Measurements from ENCODE around the gene MIOX. TPM values are rescaled to one million over a fixed set of nuclear protein-coding genes. Genes with fewer than 3 reads are reported as not detected.

MIOX gene
- total RNA-seq, 1 experiment from 2014 or later = 1.4 TPM

DNA sequence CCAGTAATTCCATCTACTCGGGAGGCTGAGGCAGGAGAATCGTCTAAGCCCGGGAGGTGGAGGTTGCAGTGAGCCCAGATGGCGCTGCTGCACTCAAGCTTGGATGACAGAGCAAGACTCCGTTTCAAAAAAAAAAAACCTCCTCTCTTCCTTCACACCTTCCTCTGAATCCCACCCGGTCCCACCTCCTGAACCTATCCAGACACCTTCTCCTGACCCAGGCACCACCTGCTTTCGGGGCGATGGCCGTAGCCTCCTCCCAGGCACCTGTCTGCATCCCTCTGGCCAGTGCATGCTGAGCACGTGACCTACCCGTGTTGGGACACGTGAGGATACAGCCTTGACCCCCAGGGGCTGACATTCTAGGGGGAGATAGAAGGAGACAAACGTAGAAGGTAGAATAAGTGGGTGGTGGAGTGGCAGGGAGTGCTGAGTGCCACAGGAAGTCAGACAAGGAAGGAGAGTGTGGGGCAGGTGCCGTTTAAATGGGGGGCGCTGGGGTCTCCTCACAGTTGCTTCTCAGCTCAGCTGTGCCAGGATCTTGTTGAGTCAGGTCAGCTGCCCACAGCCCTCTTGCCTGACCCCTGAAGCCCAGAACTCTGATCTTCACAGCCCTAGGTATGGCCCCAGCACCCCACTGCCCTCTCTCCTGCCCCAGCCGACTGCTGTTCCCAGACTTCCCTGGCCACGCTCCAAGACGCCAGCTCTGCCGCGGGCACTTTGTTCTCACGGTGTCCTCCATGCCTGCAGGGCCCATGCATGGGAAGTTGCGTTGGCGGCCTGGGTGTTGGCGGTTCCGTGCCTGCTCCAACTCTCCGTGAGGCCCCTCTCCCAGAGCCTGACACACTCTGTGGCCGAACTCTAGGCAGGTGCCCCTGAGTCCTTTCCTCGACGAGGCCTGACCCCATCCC lies 1.2 kb upstream of the MIOX start:
- Histone ChIP-seq H3K27ac (ENCODE audit: insufficient read length, low read depth, low read length) (no peak overlapping the region), H3K79me1 (ENCODE audit: insufficient read depth, low read depth, low read length, poor library complexity, severe bottlenecking) (no peaks in the 10 kb centered on the region), H3K4me1 (ENCODE audit: insufficient read depth, low read length) (no peaks in the 10 kb centered on the region), H3K4ac (ENCODE audit: low read depth, low read length) (no peak overlapping the region), H4K20me1 (ENCODE audit: control insufficient read depth, insufficient read depth, insufficient read length) (no peaks in the 10 kb centered on the region), H3K56ac (ENCODE audit: insufficient read length, low read depth, low read length) (no peak overlapping the region), H2AFZ (ENCODE audit: low read length) (no peak overlapping the region), H3K27me3 (ENCODE audit: insufficient read depth, low read length) (peaks cover under 1% of the 10 kb centered on the region; the same call in 1 of the 2 replicates), H2AK5ac (ENCODE audit: insufficient read length, low read length) (no peak overlapping the region), H3K18ac (ENCODE audit: insufficient read length, low read depth, low read length) (no peak overlapping the region), H3K9me3 (ENCODE audit: control insufficient read depth, low read depth, low read length) (no peaks in the 10 kb centered on the region), H2BK12ac (ENCODE audit: insufficient read length, low read depth, low read length) (no peak overlapping the region), H3K23ac (ENCODE audit: insufficient read length, low read depth, low read length) (no peak overlapping the region), H3K4me2 (ENCODE audit: insufficient read depth, insufficient read length, low read length) (no peak overlapping the region), H3T11ph (ENCODE audit: low read length) (no peak overlapping the region), H3K14ac (ENCODE audit: insufficient read depth, low read length) (no peak overlapping the region), H2BK120ac (ENCODE audit: low read depth, low read length, poor library complexity, severe bottlenecking) (no peak overlapping the region), H2BK20ac (ENCODE audit: low read depth, low read length, poor library complexity, severe bottlenecking) (no peak overlapping the region), H3K9ac (ENCODE audit: extremely low read depth, insufficient read length, low read length) (no peak overlapping the region), H2BK5ac (ENCODE audit: insufficient read length, low read length) (no peak overlapping the region), H4K8ac (replicated peaks; ENCODE audit: insufficient read length, low read depth, low read length) (no peak overlapping the region), H4K5ac (ENCODE audit: insufficient read length, low read depth, low read length) (no peak overlapping the region), H2BK15ac (ENCODE audit: low read depth, low read length) (no peak overlapping the region), H3K23me2 (ENCODE audit: insufficient read length, low read depth, low read length, poor library complexity, severe bottlenecking) (peaks cover 5% of the 10 kb centered on the region), H3K79me2 (ENCODE audit: insufficient read depth, low read length) (no peaks in the 10 kb centered on the region), H4K91ac (ENCODE audit: insufficient read length, low read depth, low read length) (no peak overlapping the region)
- no peak overlapping the region for H3K4me3 Mint-ChIP-seq
- TF ChIP-seq, protein P1, sequence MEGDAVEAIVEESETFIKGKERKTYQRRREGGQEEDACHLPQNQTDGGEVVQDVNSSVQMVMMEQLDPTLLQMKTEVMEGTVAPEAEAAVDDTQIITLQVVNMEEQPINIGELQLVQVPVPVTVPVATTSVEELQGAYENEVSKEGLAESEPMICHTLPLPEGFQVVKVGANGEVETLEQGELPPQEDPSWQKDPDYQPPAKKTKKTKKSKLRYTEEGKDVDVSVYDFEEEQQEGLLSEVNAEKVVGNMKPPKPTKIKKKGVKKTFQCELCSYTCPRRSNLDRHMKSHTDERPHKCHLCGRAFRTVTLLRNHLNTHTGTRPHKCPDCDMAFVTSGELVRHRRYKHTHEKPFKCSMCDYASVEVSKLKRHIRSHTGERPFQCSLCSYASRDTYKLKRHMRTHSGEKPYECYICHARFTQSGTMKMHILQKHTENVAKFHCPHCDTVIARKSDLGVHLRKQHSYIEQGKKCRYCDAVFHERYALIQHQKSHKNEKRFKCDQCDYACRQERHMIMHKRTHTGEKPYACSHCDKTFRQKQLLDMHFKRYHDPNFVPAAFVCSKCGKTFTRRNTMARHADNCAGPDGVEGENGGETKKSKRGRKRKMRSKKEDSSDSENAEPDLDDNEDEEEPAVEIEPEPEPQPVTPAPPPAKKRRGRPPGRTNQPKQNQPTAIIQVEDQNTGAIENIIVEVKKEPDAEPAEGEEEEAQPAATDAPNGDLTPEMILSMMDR (conservative IDR thresholded peaks at IDR 0.05) = no peak
- peak overlapping the region in 1 of 3 experiments; percentile 51; a peak in 2 of 7 replicates for H3K27ac Mint-ChIP-seq
- peaks cover 0 to 2% (median 0%) of the 10 kb centered on the region in 3 experiments; a peak in 1 of 7 replicates for H3K36me3 Mint-ChIP-seq (ENCODE audit: insufficient read depth in 1 of 3, low read depth in 3 of 3)
- no CpG with 5 or more reads among the region's 29 CpGs for WGBS (ENCODE audit: extremely low coverage, insufficient read length, low lambda C conversion rate)
- H3K4me1 Mint-ChIP-seq = peaks cover 3 to 6% of the 10 kb centered on the region in 2 experiments; a peak in 2 of 4 replicates
- no peak for DNase-seq
- peaks cover 9% of the 10 kb centered on the region for H3K27me3 Mint-ChIP-seq (ENCODE audit: low read depth)
- no peaks in the 10 kb centered on the region for H3K9me3 Mint-ChIP-seq

All from H9 (cell line).